Mesenchymal stem cell (in vitro differentiated cells and primary cell): ENCODE results near the gene TFDP3. TPM values are rescaled to one million over a fixed set of nuclear protein-coding genes. Genes with fewer than 3 reads are reported as not detected.

Experiments
- DNase-seq: peaks from one replicate; pipeline ENCODE4 v3.0.0-alpha.2; 2013
- H2AFZ ChIP-seq: one replicate; pipeline ENCODE4 v1.6.1; 2013; ENCODE audit warnings: low read depth, mild to moderate bottlenecking, control low read depth, inconsistent platforms, low read length, moderate library complexity
- H2AK5ac ChIP-seq: 2 replicates; pipeline ENCODE4 v1.6.1; 2013; ENCODE audit warnings: low read length, moderate library complexity, mild to moderate bottlenecking, inconsistent platforms; ENCODE audit not compliant: severe bottlenecking
- H2BK120ac ChIP-seq: one replicate; pipeline ENCODE4 v1.6.1; 2013; ENCODE audit warnings: low read depth, mild to moderate bottlenecking, inconsistent platforms, low read length, moderate library complexity
- H2BK12ac ChIP-seq, 2 experiments: one replicate each; pipeline ENCODE4 v1.6.1; 2013; ENCODE audit warnings: inconsistent platforms in 2 of 2, low read length in 2 of 2, mild to moderate bottlenecking in 2 of 2, moderate library complexity in 2 of 2, control low read depth in 1 of 2
- H2BK15ac ChIP-seq: one replicate; pipeline ENCODE4 v1.6.1; 2013; ENCODE audit warnings: mild to moderate bottlenecking, low read depth, inconsistent platforms; ENCODE audit not compliant: poor library complexity, severe bottlenecking
- H2BK5ac ChIP-seq: 2 replicates; pipeline ENCODE4 v1.6.1; 2013; ENCODE audit warnings: low read depth, mild to moderate bottlenecking, low read length, control low read depth, inconsistent platforms; ENCODE audit not compliant: poor library complexity, severe bottlenecking
- H3K14ac ChIP-seq, 2 experiments: one replicate each; pipeline ENCODE4 v1.6.1; 2013; ENCODE audit warnings: inconsistent platforms in 2 of 2, low read length in 2 of 2, control low read depth in 1 of 2, mild to moderate bottlenecking in 1 of 2, moderate library complexity in 1 of 2
- H3K18ac ChIP-seq, 2 experiments: one replicate each; pipeline ENCODE4 v1.6.1; 2013; ENCODE audit warnings: inconsistent platforms in 2 of 2, low read length in 2 of 2, control low read depth in 1 of 2, low read depth in 1 of 2, mild to moderate bottlenecking in 1 of 2
- H3K23ac ChIP-seq, 2 experiments: one replicate each; pipeline ENCODE4 v1.6.1; 2013; ENCODE audit warnings: inconsistent platforms in 2 of 2, low read length in 2 of 2, mild to moderate bottlenecking in 2 of 2, moderate library complexity in 2 of 2, control low read depth in 1 of 2
- H3K27ac ChIP-seq: 2 replicates; pipeline ENCODE4 v1.5.1; 2013; ENCODE audit warnings: mild to moderate bottlenecking, moderate library complexity, low read length, control low read depth, inconsistent platforms; ENCODE audit not compliant: poor library complexity, severe bottlenecking
- H3K27me3 ChIP-seq, 2 experiments: 2 replicates each; pipeline versions ENCODE4 v1.6.1 to v1.7.0; 2013; ENCODE audit warnings: low read length in 2 of 2, mild to moderate bottlenecking in 2 of 2, moderate library complexity in 2 of 2, control low read depth in 1 of 2, inconsistent platforms in 1 of 2; ENCODE audit not compliant: control insufficient read depth in 1 of 2, insufficient read depth in 1 of 2
- H3K36me3 ChIP-seq, 2 experiments: 2 replicates each; pipeline versions ENCODE4 v1.6.1 to v1.7.0; 2013; ENCODE audit warnings: low read length in 2 of 2, control low read depth in 1 of 2, inconsistent platforms in 1 of 2, low read depth in 1 of 2, mild to moderate bottlenecking in 1 of 2; ENCODE audit not compliant: insufficient read depth in 2 of 2, control insufficient read depth in 1 of 2
- H3K4ac ChIP-seq, 2 experiments: one replicate each; pipeline ENCODE4 v1.6.1; 2013; ENCODE audit warnings: inconsistent platforms in 2 of 2, low read length in 2 of 2, mild to moderate bottlenecking in 2 of 2, moderate library complexity in 2 of 2, control low read depth in 1 of 2, low read depth in 1 of 2
- H3K4me1 ChIP-seq: 2 replicates; pipeline ENCODE4 v1.6.1; 2013; ENCODE audit warnings: low read depth, low read length, control low read depth; ENCODE audit not compliant: control insufficient read depth, insufficient read depth
- H3K4me2 ChIP-seq: 2 replicates; pipeline ENCODE4 v1.6.1; 2013; ENCODE audit warnings: low read length, mild to moderate bottlenecking, inconsistent platforms; ENCODE audit not compliant: poor library complexity, severe bottlenecking
- H3K4me3 ChIP-seq, 2 experiments: 2 replicates each; pipeline versions ENCODE4 v1.5.1 to v1.7.0; 2013; ENCODE audit warnings: low read length in 2 of 2, mild to moderate bottlenecking in 2 of 2, control low read depth in 1 of 2, low read depth in 1 of 2; ENCODE audit not compliant: insufficient read depth in 1 of 2
- H3K79me1 ChIP-seq: replicated peaks from 2 replicates; pipeline ENCODE4 v1.6.1; 2013; ENCODE audit warnings: mild to moderate bottlenecking, control low read depth, low read length, inconsistent platforms; ENCODE audit not compliant: poor library complexity, severe bottlenecking
- H3K9ac ChIP-seq: 2 replicates; pipeline ENCODE4 v1.7.0; 2013; ENCODE audit warnings: mild to moderate bottlenecking, low read length, moderate library complexity
- H3K9me3 ChIP-seq: 2 replicates; pipeline ENCODE4 v1.7.0; 2013; ENCODE audit warnings: mild to moderate bottlenecking, low read length; ENCODE audit not compliant: control insufficient read depth
- H4K8ac ChIP-seq: one replicate; pipeline ENCODE4 v1.6.1; 2013; ENCODE audit warnings: inconsistent platforms, mild to moderate bottlenecking, low read length, moderate library complexity
- H4K91ac ChIP-seq: one replicate; pipeline ENCODE4 v1.6.1; 2013; ENCODE audit warnings: mild to moderate bottlenecking, low read length, inconsistent platforms
- WGBS: methylation state at CpG from one replicate; pipeline ENCODE4 v1.1.7; 2013; ENCODE audit warnings: mixed read lengths; 5-methylcytosine and 5-hydroxymethylcytosine counted together
- polyA plus RNA-seq, 2 experiments: library from polyadenylated mRNA; stranded (reverse); fragments of 200-250 nt; gene quantifications; one replicate each; pipeline ENCODE4 v1.2.3, GENCODE V29; 2013

TFDP3 gene, protein sequence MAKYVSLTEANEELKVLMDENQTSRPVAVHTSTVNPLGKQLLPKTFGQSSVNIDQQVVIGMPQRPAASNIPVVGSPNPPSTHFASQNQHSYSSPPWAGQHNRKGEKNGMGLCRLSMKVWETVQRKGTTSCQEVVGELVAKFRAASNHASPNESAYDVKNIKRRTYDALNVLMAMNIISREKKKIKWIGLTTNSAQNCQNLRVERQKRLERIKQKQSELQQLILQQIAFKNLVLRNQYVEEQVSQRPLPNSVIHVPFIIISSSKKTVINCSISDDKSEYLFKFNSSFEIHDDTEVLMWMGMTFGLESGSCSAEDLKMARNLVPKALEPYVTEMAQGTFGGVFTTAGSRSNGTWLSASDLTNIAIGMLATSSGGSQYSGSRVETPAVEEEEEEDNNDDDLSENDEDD
- polyA plus RNA-seq (2013, experiment 1 of 2), result not detected
- not detected for polyA plus RNA-seq (2013, experiment 2 of 2)

DNA sequence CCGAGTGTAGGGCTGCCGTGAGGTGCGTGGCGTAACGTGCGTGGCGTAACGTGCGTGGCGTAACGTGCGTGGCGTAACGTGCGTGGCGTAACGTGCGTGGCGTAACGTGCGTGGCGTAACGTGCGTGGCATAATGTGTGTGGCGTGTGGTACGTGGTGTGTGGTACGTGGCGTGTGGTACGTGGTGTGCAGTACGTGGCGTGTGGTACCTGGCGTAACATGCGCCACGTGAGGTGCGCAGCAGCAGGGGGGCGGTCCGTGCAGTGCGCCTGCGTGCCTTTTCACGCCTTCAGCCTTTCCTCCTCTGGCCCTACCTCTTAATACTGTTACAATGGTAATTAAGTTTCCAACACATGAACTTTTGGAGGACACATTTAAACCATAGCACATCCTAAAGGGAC lies at the start of gene TFDP3:
TSS of gene TFDP3 (minus strand) at position 26 of the 400 bp plus-strand sequence. CDS start 95 bp downstream, outside the sequence.
- no peak within 1 kb of the TSS for H2BK15ac ChIP-seq
- WGBS, result 97% methylated on average over 40 of the region's 40 CpGs
- no peaks in the 10 kb centered on the region for H3K36me3 ChIP-seq
- H2BK12ac ChIP-seq, result no peak within 1 kb of the TSS
- H4K8ac ChIP-seq, result no peak within 1 kb of the TSS
- H3K79me1 ChIP-seq, result no peaks in the 10 kb centered on the region
- no peak within 1 kb of the TSS for H2AK5ac ChIP-seq
- no peaks in the 10 kb centered on the region for H3K9me3 ChIP-seq
- H2BK5ac ChIP-seq, result no peak within 1 kb of the TSS
- H2AFZ ChIP-seq, result no peak within 1 kb of the TSS
- no peak within 1 kb of the TSS for H3K4me2 ChIP-seq
- H3K27ac ChIP-seq, result no peak within 1 kb of the TSS
- no peak within 1 kb of the TSS for H3K4ac ChIP-seq
- peaks cover 2% of the 10 kb centered on the region for H3K4me1 ChIP-seq
- no peak within 1 kb of the TSS for H3K4me3 ChIP-seq
- H3K27me3 ChIP-seq, result peaks cover 0 to 42% of the 10 kb centered on the region in 2 experiments
- no peak within 1 kb of the TSS for H3K18ac ChIP-seq
- no peak within 1 kb of the TSS for H3K23ac ChIP-seq
- H3K14ac ChIP-seq, result no peak within 1 kb of the TSS
- no peak within 1 kb of the TSS for H3K9ac ChIP-seq
- H4K91ac ChIP-seq, result no peak within 1 kb of the TSS
- no peak within 1 kb of the TSS for H2BK120ac ChIP-seq
- no peak for DNase-seq

DNA sequence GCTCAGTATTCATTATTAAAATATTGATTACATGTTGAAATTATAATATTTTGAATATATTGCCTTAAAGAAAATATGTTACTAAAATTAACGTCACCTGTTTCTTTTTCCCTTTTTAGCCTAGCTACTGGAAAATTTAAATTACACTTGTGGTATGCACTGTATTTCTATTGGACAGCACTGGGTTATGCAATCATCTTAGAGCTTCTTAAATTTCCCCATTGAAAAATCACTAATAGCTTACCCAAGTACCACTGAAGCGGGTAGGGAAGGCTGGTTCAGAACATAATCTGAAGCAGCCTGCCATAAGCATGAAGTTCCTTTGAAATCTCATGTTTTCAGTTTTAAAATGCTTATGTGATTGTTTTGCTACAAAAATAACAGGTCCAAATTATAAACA lies 49.5 kb upstream of the TFDP3 start:
- no peak overlapping the region for H2BK12ac ChIP-seq
- no CpG with 5 or more reads among the region's 2 CpGs for WGBS
- no peak overlapping the region for H3K4me3 ChIP-seq
- H2BK120ac ChIP-seq, result no peak overlapping the region
- no peak overlapping the region for H2AK5ac ChIP-seq
- H4K8ac ChIP-seq, result no peak overlapping the region
- no peak overlapping the region for H3K27ac ChIP-seq
- H3K18ac ChIP-seq, result no peak overlapping the region
- no peak overlapping the region for H3K23ac ChIP-seq
- no peaks in the 10 kb centered on the region for H3K79me1 ChIP-seq
- H3K4ac ChIP-seq, result no peak overlapping the region
- H2AFZ ChIP-seq, result no peak overlapping the region
- no peak overlapping the region for H3K14ac ChIP-seq
- H3K9me3 ChIP-seq, result no peaks in the 10 kb centered on the region
- peaks cover 8% of the 10 kb centered on the region for H3K4me1 ChIP-seq
- no peak overlapping the region for H2BK5ac ChIP-seq
- no peaks in the 10 kb centered on the region for H3K36me3 ChIP-seq
- H3K9ac ChIP-seq, result no peak overlapping the region
- no peak overlapping the region for H4K91ac ChIP-seq
- H3K4me2 ChIP-seq, result no peak overlapping the region
- H2BK15ac ChIP-seq, result no peak overlapping the region
- DNase-seq, result no peak
- H3K27me3 ChIP-seq, result peaks cover 0 to 32% of the 10 kb centered on the region in 2 experiments

DNA sequence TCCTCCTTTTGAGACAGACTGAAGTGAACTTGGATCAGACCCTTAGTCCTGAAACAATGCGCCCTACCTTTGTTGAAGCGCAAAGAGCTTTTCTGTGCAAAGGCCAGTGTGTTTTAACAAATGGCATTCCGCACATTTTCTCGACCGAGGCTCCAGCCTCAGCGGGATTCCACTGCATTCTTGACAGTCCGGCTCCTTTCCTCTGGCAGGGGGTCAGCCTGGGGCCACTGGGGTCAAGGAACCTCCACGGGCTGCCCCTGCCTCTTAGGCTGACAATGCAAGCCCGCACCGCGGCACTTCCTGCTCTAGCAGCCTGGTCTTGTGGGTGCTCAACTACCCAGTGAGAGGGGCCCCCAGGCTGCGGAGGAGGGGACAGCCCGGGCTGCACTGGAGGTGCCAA lies 47.2 kb upstream of the TFDP3 start:
- Histone ChIP-seq H3K18ac (peak overlapping the region in 1 of 2 experiments; percentile 43), H3K14ac (no peak overlapping the region), H3K4me2 (peak overlapping the region; percentile 58), H4K8ac (no peak overlapping the region), H3K9me3 (no peaks in the 10 kb centered on the region), H3K4me3 (no peak overlapping the region), H3K23ac (no peak overlapping the region), H2BK12ac (no peak overlapping the region), H4K91ac (no peak overlapping the region), H2BK5ac (no peak overlapping the region), H3K27ac (peak overlapping the region; percentile 81), H2BK15ac (no peak overlapping the region), H2BK120ac (no peak overlapping the region), H3K4me1 (peaks cover 8% of the 10 kb centered on the region), H3K9ac (no peak overlapping the region), H3K27me3 (peaks cover 0 to 21% of the 10 kb centered on the region in 2 experiments), H2AFZ (no peak overlapping the region), H2AK5ac (no peak overlapping the region), H3K79me1 (no peaks in the 10 kb centered on the region), H3K36me3 (no peaks in the 10 kb centered on the region), H3K4ac (no peak overlapping the region)
- DNase-seq, result peak; percentile 12
- WGBS, result 3% methylated on average over 13 of the region's 13 CpGs

DNA sequence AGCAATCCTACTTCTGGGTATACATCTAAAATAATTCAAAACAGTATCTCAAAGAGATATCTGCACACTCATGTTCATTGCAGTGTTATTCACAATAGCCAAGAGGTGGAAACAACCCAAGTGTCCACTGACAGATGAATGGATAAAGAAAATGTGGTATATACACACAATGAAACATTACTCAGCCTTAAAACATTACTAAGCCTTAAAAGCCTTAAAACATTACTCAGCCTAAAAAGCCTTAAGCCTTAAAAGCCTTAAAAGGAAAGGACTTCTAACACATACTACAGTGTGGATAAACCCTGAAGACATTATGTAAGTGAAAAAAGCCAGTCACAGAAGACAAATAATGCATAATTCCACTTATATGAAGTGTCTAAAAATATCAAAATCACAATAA lies 40.3 kb upstream of the TFDP3 start:
- Histone ChIP-seq H2BK12ac (no peak overlapping the region), H3K79me1 (no peaks in the 10 kb centered on the region)

More for the DNA sequence above, 40.3 kb upstream of the TFDP3 start:
- Histone ChIP-seq H3K27me3 (no peaks in the 10 kb centered on the region), H4K91ac (no peak overlapping the region), H3K14ac (no peak overlapping the region), H3K27ac (no peak overlapping the region), H3K4me1 (peaks cover 2% of the 10 kb centered on the region), H3K23ac (no peak overlapping the region), H3K4me2 (no peak overlapping the region), H2BK15ac (no peak overlapping the region), H2AFZ (no peak overlapping the region), H3K36me3 (no peaks in the 10 kb centered on the region), H3K18ac (no peak overlapping the region), H2AK5ac (no peak overlapping the region), H4K8ac (no peak overlapping the region), H3K4me3 (no peak overlapping the region), H3K4ac (no peak overlapping the region), H2BK120ac (no peak overlapping the region), H3K9ac (no peak overlapping the region), H2BK5ac (no peak overlapping the region), H3K9me3 (no peaks in the 10 kb centered on the region)
- peak; percentile 50 for DNase-seq
